Trophoblast cell (in vitro differentiated cells and primary cell): Measurements from ENCODE around the gene TRMT10C.

ENCODE experiments used
- DNase-seq, 2 donors: peaks; one replicate each; pipeline ENCODE4 v3.0.0-alpha.2; 2016
- H2AFZ ChIP-seq: 2 replicates; pipeline ENCODE4 v1.6.1; 2013; ENCODE audit warnings: low read length, moderate library complexity, mild to moderate bottlenecking; ENCODE audit not compliant: insufficient read depth, poor library complexity
- H2AK5ac ChIP-seq: 2 replicates; pipeline ENCODE4 v1.6.1; 2013; ENCODE audit warnings: mild to moderate bottlenecking, low read length
- H2BK120ac ChIP-seq: 2 replicates; pipeline ENCODE4 v1.6.1; 2013; ENCODE audit warnings: low read length, mild to moderate bottlenecking, moderate library complexity; ENCODE audit not compliant: insufficient read depth, poor library complexity
- H2BK12ac ChIP-seq: 2 replicates; pipeline ENCODE4 v1.6.1; 2013; ENCODE audit warnings: mild to moderate bottlenecking, low read length, moderate library complexity
- H2BK5ac ChIP-seq: 2 replicates; pipeline ENCODE4 v1.6.1; 2013; ENCODE audit warnings: low read length, low read depth, moderate library complexity, mild to moderate bottlenecking; ENCODE audit not compliant: poor library complexity
- H3K14ac ChIP-seq: 2 replicates; pipeline ENCODE4 v1.6.1; 2013; ENCODE audit warnings: mild to moderate bottlenecking, low read length
- H3K18ac ChIP-seq: 2 replicates; pipeline ENCODE4 v1.6.1; 2013; ENCODE audit warnings: mild to moderate bottlenecking, low read length
- H3K23ac ChIP-seq: 2 replicates; pipeline ENCODE4 v1.6.1; 2013; ENCODE audit warnings: low read length
- H3K27ac ChIP-seq: 2 replicates; pipeline ENCODE4 v1.5.1; 2013; ENCODE audit warnings: low read depth, mild to moderate bottlenecking, inconsistent platforms, low read length, moderate library complexity
- H3K27me3 ChIP-seq: 2 replicates; pipeline ENCODE4 v1.6.1; 2013; ENCODE audit warnings: inconsistent platforms, mild to moderate bottlenecking, low read length, moderate library complexity; ENCODE audit not compliant: insufficient read depth
- H3K36me3 ChIP-seq, 2 experiments: 1 replicate in 1 of 2; 2 replicates in 1 of 2; pipeline ENCODE4 v1.6.1; 2013; ENCODE audit warnings: low read length in 2 of 2, mild to moderate bottlenecking in 2 of 2, moderate library complexity in 1 of 2; ENCODE audit not compliant: insufficient read depth in 2 of 2, control insufficient read depth in 1 of 2
- H3K4ac ChIP-seq: 2 replicates; pipeline ENCODE4 v1.6.1; 2013; ENCODE audit warnings: low read depth, mild to moderate bottlenecking, low read length, moderate library complexity
- H3K4me1 ChIP-seq, 2 experiments: 1 replicate in 1 of 2; 2 replicates in 1 of 2; pipeline ENCODE4 v1.6.1; 2013; ENCODE audit warnings: low read length in 2 of 2, mild to moderate bottlenecking in 2 of 2, moderate library complexity in 1 of 2; ENCODE audit not compliant: insufficient read depth in 2 of 2, control insufficient read depth in 1 of 2
- H3K4me2 ChIP-seq: 2 replicates; pipeline ENCODE4 v1.6.1; 2013; ENCODE audit warnings: inconsistent platforms, mild to moderate bottlenecking, low read length, moderate library complexity
- H3K4me3 ChIP-seq: 2 replicates; pipeline ENCODE4 v1.5.1; 2013; ENCODE audit warnings: mild to moderate bottlenecking, low read depth, low read length, inconsistent platforms
- H3K79me1 ChIP-seq: one replicate; pipeline ENCODE4 v1.6.1; 2013; ENCODE audit warnings: low read length
- H3K79me2 ChIP-seq: 2 replicates; pipeline ENCODE4 v1.6.1; 2013; ENCODE audit warnings: low read length, mild to moderate bottlenecking; ENCODE audit not compliant: control insufficient read depth, insufficient read depth, poor library complexity
- H3K9ac ChIP-seq: 2 replicates; pipeline ENCODE4 v1.6.1; 2013; ENCODE audit warnings: mild to moderate bottlenecking, low read length
- H3K9me3 ChIP-seq: 2 replicates; pipeline ENCODE4 v1.6.1; 2013; ENCODE audit warnings: low read depth, mild to moderate bottlenecking, control low read depth, inconsistent platforms, low read length; ENCODE audit not compliant: insufficient read depth
- H4K12ac ChIP-seq: 2 replicates; pipeline ENCODE4 v1.6.1; 2013; ENCODE audit warnings: low read depth, mild to moderate bottlenecking, low read length, moderate library complexity
- H4K8ac ChIP-seq: 2 replicates; pipeline ENCODE4 v1.6.1; 2013; ENCODE audit warnings: low read depth, mild to moderate bottlenecking, low read length, moderate library complexity
- H4K91ac ChIP-seq: one replicate; pipeline ENCODE4 v1.6.1; 2013; ENCODE audit warnings: low read depth, mild to moderate bottlenecking, low read length, moderate library complexity
- WGBS: extraction: QIAGEN DNeasy Blood & Tissue Kit; methylation state at CpG from one replicate; pipeline ENCODE4 v1.1.7; 2013; ENCODE audit warnings: missing lambda C conversion rate; ENCODE audit not compliant: insufficient read length, insufficient coverage; ENCODE audit errors: extremely low coverage; 5-methylcytosine and 5-hydroxymethylcytosine counted together

TRMT10C gene

GRCh38 chr3:101527906-101528305 is 33.8 kb upstream of the TRMT10C start:
- Histone ChIP-seq H2BK5ac (no peak overlapping the region), H4K8ac (no peak overlapping the region), H4K91ac (no peak overlapping the region), H3K4me1 (peaks cover 4 to 5% of the 10 kb centered on the region in 2 experiments), H4K12ac (no peak overlapping the region), H3K14ac (no peak overlapping the region), H3K18ac (no peak overlapping the region), H3K4me2 (no peak overlapping the region), H3K9me3 (peaks cover 2% of the 10 kb centered on the region), H3K4ac (no peak overlapping the region), H2BK12ac (no peak overlapping the region), H2BK120ac (no peak overlapping the region), H3K23ac (no peak overlapping the region), H2AK5ac (no peak overlapping the region), H3K9ac (no peak overlapping the region), H2AFZ (no peak overlapping the region), H3K27me3 (no peaks in the 10 kb centered on the region), H3K36me3 (no peaks in the 10 kb centered on the region), H3K79me2 (no peaks in the 10 kb centered on the region), H3K79me1 (peaks cover 4% of the 10 kb centered on the region), H3K4me3 (no peak overlapping the region), H3K27ac (no peak overlapping the region)
- no CpG with 5 or more reads among the region's 1 CpG for WGBS
- no peak for DNase-seq

GRCh38 chr3:101529816-101530685 is 31.6 kb upstream of the TRMT10C start:
- Histone ChIP-seq H2BK120ac (no peak overlapping the region), H3K27me3 (no peaks in the 10 kb centered on the region), H2BK12ac (no peak overlapping the region), H3K79me1 (peaks cover 4% of the 10 kb centered on the region), H3K4me1 (peaks cover 7 to 11% of the 10 kb centered on the region in 2 experiments), H4K8ac (no peak overlapping the region), H2AK5ac (no peak overlapping the region), H2BK5ac (no peak overlapping the region), H3K9ac (no peak overlapping the region), H3K79me2 (no peaks in the 10 kb centered on the region), H3K18ac (no peak overlapping the region), H3K27ac (no peak overlapping the region), H4K91ac (no peak overlapping the region), H3K4me2 (no peak overlapping the region), H3K9me3 (peaks cover 2% of the 10 kb centered on the region), H3K23ac (no peak overlapping the region), H3K36me3 (no peaks in the 10 kb centered on the region), H4K12ac (no peak overlapping the region), H3K4me3 (no peak overlapping the region), H3K14ac (no peak overlapping the region), H3K4ac (no peak overlapping the region), H2AFZ (no peak overlapping the region)
- no peak for DNase-seq
- WGBS = no CpG with 5 or more reads among the region's 4 CpGs

- Histone ChIP-seq H3K27me3 (no peaks in the 10 kb centered on the region), H3K4me1 (peaks cover 7 to 11% of the 10 kb centered on the region in 2 experiments), H2AFZ (no peak overlapping the region), H3K27ac (no peak overlapping the region), H2BK120ac (no peak overlapping the region), H2BK12ac (no peak overlapping the region), H4K91ac (no peak overlapping the region), H3K79me1 (peaks cover 4% of the 10 kb centered on the region), H3K79me2 (no peaks in the 10 kb centered on the region), H3K36me3 (no peaks in the 10 kb centered on the region), H4K8ac (no peak overlapping the region), H4K12ac (no peak overlapping the region), H3K4me2 (no peak overlapping the region), H2AK5ac (no peak overlapping the region), H3K9me3 (peaks cover under 1% of the 10 kb centered on the region), H3K18ac (no peak overlapping the region), H3K4ac (no peak overlapping the region), H3K23ac (no peak overlapping the region), H3K9ac (no peak overlapping the region), H3K14ac (no peak overlapping the region), H3K4me3 (no peak overlapping the region), H2BK5ac (no peak overlapping the region)
- DNase-seq = no peak
- WGBS = no CpG with 5 or more reads among the region's 2 CpGs
These were observed 31.0 kb upstream of the TRMT10C start for GRCh38 chr3:101530686-101531047.

DNA sequence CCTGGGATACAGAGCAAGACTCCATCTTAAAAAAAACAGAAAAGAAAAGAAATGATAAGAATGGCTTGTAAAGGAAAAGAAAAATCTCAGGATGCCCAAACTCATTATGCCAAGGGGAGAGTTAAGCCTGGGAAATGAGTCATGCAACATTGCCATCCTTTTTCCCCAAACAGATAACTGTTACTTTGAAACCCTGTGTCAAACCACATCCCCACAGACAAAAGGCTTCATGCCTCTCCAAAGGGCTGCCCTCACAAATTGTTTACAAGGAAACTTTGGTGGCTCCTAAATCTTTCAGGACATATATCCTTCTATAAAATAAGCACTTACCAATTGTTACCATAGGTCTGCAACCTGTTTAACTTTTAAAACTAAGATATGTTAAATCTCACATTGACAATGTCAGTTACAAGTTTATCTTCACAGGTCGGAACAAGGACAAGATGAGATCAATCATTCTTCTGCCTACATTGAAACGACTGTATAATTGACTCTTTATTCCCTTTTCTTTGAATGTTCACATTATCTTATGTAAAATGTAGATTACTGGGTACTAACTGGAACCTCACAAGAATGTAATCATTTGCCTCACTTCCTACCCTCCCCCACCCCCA is 30.1 kb upstream of the TRMT10C start:
- Histone ChIP-seq H3K4me3 (no peak overlapping the region), H3K27me3 (no peaks in the 10 kb centered on the region), H3K79me2 (no peaks in the 10 kb centered on the region), H2BK5ac (no peak overlapping the region), H3K36me3 (no peaks in the 10 kb centered on the region), H2BK12ac (no peak overlapping the region), H3K4me1 (peaks cover 7 to 11% of the 10 kb centered on the region in 2 experiments), H4K8ac (no peak overlapping the region), H2AFZ (no peak overlapping the region), H3K79me1 (peaks cover 4% of the 10 kb centered on the region), H3K9me3 (no peaks in the 10 kb centered on the region), H3K27ac (no peak overlapping the region), H3K9ac (no peak overlapping the region), H3K14ac (no peak overlapping the region), H4K12ac (no peak overlapping the region), H2BK120ac (no peak overlapping the region), H4K91ac (no peak overlapping the region), H3K4me2 (no peak overlapping the region), H3K18ac (no peak overlapping the region), H2AK5ac (no peak overlapping the region), H3K23ac (no peak overlapping the region), H3K4ac (no peak overlapping the region)
- WGBS = no CpG with 5 or more reads among the region's 2 CpGs
- DNase-seq = no peak
